ENCODE results near the gene EMID1. TPM values are rescaled to one million over a fixed set of nuclear protein-coding genes. Genes with fewer than 3 reads are reported as not detected.

EMID1 gene
- total RNA-seq, 2 experiments from 2014 or later: not detected

DNA sequence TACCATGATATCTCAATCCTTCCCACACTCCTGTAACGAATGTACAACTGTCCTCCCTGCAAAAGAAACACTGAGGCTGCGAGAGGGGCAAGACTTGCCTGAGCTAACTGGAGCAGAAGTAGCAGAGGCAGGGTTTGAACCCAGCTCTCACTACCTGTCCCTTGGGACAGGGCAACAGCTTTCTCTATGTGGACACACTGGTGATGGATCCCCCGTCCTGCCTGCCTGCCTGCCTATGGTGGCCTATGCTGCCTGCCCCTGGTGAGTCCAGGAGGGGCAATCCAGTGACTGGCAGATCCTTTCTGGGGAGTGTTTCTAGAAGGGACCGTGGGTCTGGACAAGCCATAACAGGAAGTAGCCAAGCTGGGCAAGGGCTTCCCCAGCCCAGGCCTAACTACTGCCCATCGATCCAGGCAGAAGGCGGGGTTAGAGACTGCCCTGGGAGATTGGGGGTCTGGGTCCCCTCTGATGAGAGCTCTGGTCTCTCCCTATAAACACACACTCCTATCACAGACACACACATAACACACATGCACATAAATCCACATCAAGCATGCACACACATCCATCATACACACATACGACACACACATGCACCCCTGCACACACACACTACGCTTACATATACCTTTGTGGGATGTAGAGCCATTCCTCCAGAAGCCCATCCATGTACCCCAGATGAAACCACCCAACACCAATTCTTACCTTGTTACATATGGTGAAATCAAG lies 1.1 kb upstream of the EMID1 start:
- no peak overlapping the region for H3K4me2 ChIP-seq (ENCODE audit: low read length)
- DNase-seq (ENCODE audit: low spot score): no peak
- no TSS peak for BruUV-seq (replicated peaks)
- intact Hi-C loops (cut with micrococcal nuclease; ENCODE audit: unreplicated experiment): no loop called here
- H3K9me2 ChIP-seq (ENCODE audit: insufficient read depth, low read length): no peaks in the 10 kb centered on the region
- POLR2A ChIA-PET: no interaction called here
- H3K27ac ChIP-seq (ENCODE audit: low read depth, low read length, poor library complexity, severe bottlenecking): no peak overlapping the region
- H3K9me3 ChIP-seq (ENCODE audit: low read length): no peaks in the 10 kb centered on the region
- H3K36me3 ChIP-seq (ENCODE audit: insufficient read depth, low read length): no peaks in the 10 kb centered on the region
- H3K4me1 ChIP-seq (ENCODE audit: insufficient read depth, low read length, poor library complexity, severe bottlenecking): peaks cover 8% of the 10 kb centered on the region
- H2AFZ ChIP-seq (ENCODE audit: low read length): no peak overlapping the region
- CTCF ChIA-PET (ENCODE audit: unreplicated experiment): no interaction called here
- H4K20me1 ChIP-seq (ENCODE audit: insufficient read depth, low read length): no peaks in the 10 kb centered on the region
- no peak for TF ChIP-seq EZH2phosphoT487 (IDR thresholded peaks at IDR 0.05; ENCODE audit: borderline replicate concordance, low read depth, low read length)
- TF ChIP-seq, protein P1, sequence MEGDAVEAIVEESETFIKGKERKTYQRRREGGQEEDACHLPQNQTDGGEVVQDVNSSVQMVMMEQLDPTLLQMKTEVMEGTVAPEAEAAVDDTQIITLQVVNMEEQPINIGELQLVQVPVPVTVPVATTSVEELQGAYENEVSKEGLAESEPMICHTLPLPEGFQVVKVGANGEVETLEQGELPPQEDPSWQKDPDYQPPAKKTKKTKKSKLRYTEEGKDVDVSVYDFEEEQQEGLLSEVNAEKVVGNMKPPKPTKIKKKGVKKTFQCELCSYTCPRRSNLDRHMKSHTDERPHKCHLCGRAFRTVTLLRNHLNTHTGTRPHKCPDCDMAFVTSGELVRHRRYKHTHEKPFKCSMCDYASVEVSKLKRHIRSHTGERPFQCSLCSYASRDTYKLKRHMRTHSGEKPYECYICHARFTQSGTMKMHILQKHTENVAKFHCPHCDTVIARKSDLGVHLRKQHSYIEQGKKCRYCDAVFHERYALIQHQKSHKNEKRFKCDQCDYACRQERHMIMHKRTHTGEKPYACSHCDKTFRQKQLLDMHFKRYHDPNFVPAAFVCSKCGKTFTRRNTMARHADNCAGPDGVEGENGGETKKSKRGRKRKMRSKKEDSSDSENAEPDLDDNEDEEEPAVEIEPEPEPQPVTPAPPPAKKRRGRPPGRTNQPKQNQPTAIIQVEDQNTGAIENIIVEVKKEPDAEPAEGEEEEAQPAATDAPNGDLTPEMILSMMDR (conservative IDR thresholded peaks at IDR 0.05; ENCODE audit: low read length): no peak
- no peaks in the 10 kb centered on the region for H3K79me2 ChIP-seq (ENCODE audit: insufficient read depth, low read depth, low read length)
- H3K4me3 ChIP-seq (ENCODE audit: low read depth, low read length, poor library complexity, severe bottlenecking): no peak overlapping the region

DNA sequence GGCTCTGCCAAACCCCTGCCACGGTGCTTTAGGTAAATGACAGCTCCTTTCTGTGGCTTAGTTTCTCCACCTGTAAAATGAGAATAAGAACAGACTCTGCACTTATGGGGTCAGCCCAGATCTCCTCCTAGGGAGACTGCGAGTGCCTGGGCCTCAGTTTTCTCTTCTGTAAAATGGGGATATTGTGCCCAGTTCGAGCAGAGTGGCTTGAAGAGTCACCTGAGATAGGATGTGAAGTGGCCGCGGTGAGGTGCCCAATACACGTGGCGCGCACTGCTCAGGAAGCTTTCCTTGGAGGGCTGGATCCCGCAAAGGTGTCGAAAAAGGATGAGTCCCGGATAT lies 473 bp upstream of the EMID1 start:
- no peaks in the 10 kb centered on the region for H3K36me3 ChIP-seq (ENCODE audit: insufficient read depth, low read length)
- H3K9me2 ChIP-seq (ENCODE audit: insufficient read depth, low read length): no peaks in the 10 kb centered on the region
- peaks cover 8% of the 10 kb centered on the region for H3K4me1 ChIP-seq (ENCODE audit: insufficient read depth, low read length, poor library complexity, severe bottlenecking)
- no peaks in the 10 kb centered on the region for H4K20me1 ChIP-seq (ENCODE audit: insufficient read depth, low read length)
- ChIA-PET POLR2A (no interaction called here), CTCF (ENCODE audit: unreplicated experiment) (no interaction called here)
- H2AFZ ChIP-seq (ENCODE audit: low read length): no peak overlapping the region
- no peaks in the 10 kb centered on the region for H3K79me2 ChIP-seq (ENCODE audit: insufficient read depth, low read depth, low read length)
- no peaks in the 10 kb centered on the region for H3K9me3 ChIP-seq (ENCODE audit: low read length)
- no peak overlapping the region for H3K27ac ChIP-seq (ENCODE audit: low read depth, low read length, poor library complexity, severe bottlenecking)
- H3K4me2 ChIP-seq (ENCODE audit: low read length): no peak overlapping the region
- BruUV-seq (replicated peaks): no TSS peak
- intact Hi-C loops (cut with micrococcal nuclease; ENCODE audit: unreplicated experiment): no loop called here
- H3K4me3 ChIP-seq (ENCODE audit: low read depth, low read length, poor library complexity, severe bottlenecking): no peak overlapping the region
- no peak for DNase-seq (ENCODE audit: low spot score)
- TF ChIP-seq, protein P1 (conservative IDR thresholded peaks at IDR 0.05; ENCODE audit: low read length): no peak
- no peak for TF ChIP-seq EZH2phosphoT487 (IDR thresholded peaks at IDR 0.05; ENCODE audit: borderline replicate concordance, low read depth, low read length)

DNA sequence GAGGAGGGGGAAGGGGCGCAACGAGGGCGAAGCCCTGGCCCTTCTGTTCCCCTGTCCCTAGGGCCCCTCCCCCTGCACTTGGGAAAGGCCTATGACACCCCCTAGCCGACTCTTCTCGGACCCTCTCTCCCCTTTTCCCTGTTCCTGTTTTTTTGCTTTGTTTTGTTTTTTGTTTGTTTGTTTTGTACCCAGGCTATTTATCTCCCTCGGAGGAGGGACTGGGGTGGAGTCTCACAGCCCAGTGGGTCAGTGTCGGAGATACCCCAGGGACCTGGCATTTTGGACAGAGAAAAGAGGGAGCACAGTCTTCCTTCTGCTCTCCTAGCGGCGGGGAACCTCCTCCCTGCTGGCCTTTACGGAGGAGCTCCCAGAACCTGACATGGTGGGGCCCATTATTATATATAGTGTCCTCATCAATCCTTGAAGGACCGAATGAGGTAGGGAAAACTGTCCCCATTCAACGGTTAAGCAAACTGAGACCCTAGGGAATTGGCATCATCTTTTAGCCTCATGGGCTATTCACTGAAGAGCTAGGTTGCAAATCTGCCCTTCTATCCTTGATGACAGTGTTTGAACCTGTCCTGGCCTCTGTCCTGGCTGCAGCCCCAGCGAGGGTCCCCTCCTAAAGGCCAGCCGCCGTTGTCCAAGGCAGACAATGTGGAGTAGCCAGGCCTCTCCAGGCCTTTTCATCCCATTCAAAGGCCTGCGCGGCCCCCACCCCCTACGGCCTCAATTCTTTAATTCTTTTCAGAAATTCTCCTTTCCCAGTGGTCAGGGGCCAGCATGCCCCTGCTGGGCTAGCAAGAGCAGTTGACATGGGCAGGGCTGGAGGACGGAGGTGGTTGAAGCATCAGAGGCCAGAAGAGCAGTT lies 911 bp downstream of the EMID1 start:
- no peaks in the 10 kb centered on the region for H3K9me2 ChIP-seq (ENCODE audit: insufficient read depth, low read length)
- no peak for DNase-seq (ENCODE audit: low spot score)
- POLR2A ChIA-PET: no interaction called here
- no peaks in the 10 kb centered on the region for H3K79me2 ChIP-seq (ENCODE audit: insufficient read depth, low read depth, low read length)
- no peak overlapping the region for H2AFZ ChIP-seq (ENCODE audit: low read length)
- no peak overlapping the region for H3K27ac ChIP-seq (ENCODE audit: low read depth, low read length, poor library complexity, severe bottlenecking)
- H4K20me1 ChIP-seq (ENCODE audit: insufficient read depth, low read length): no peaks in the 10 kb centered on the region
- intact Hi-C loops (cut with micrococcal nuclease; ENCODE audit: unreplicated experiment): no loop called here
- CTCF ChIA-PET (ENCODE audit: unreplicated experiment): no interaction called here
- no peak for TF ChIP-seq EZH2phosphoT487 (IDR thresholded peaks at IDR 0.05; ENCODE audit: borderline replicate concordance, low read depth, low read length)
- TF ChIP-seq, protein P1 (conservative IDR thresholded peaks at IDR 0.05; ENCODE audit: low read length): no peak
- H3K4me1 ChIP-seq (ENCODE audit: insufficient read depth, low read length, poor library complexity, severe bottlenecking): peaks cover 8% of the 10 kb centered on the region
- H3K4me3 ChIP-seq (ENCODE audit: low read depth, low read length, poor library complexity, severe bottlenecking): no peak overlapping the region
- H3K36me3 ChIP-seq (ENCODE audit: insufficient read depth, low read length): no peaks in the 10 kb centered on the region
- BruUV-seq (replicated peaks): no TSS peak
- no peaks in the 10 kb centered on the region for H3K9me3 ChIP-seq (ENCODE audit: low read length)
- H3K4me2 ChIP-seq (ENCODE audit: low read length): no peak overlapping the region
